AG09319 (cell line): ENCODE data around the gene ABCC8.

ENCODE experiments used
- DNase-seq: peaks from one replicate; pipeline ENCODE4 v3.0.0-alpha.2; 2010; ENCODE audit warnings: low read depth; ENCODE audit errors: extremely low read depth
- CTCF ChIP-seq: IDR thresholded peaks from 2 replicates; pipeline ENCODE4 v1.5.1; 2011; ENCODE audit warnings: low read depth, mild to moderate bottlenecking, inconsistent platforms, low read length, moderate library complexity

The ABCC8 gene

GRCh38 chr11:17369094-17369493, 107.6 kb downstream of the ABCC8 start:
- no peak for TF ChIP-seq CTCF
- DNase-seq: no peak

GRCh38 chr11:17368551-17368950, 108.1 kb downstream of the ABCC8 start:
- TF ChIP-seq CTCF: no peak
- no peak for DNase-seq

- no peak for TF ChIP-seq CTCF
- DNase-seq: no peak
Measured at GRCh38 chr11:17366495-17366894, 110.2 kb downstream of the ABCC8 start.

- peak; percentile 70 for TF ChIP-seq CTCF
- no peak for DNase-seq
Measured at GRCh38 chr11:17354601-17354991, 122.0 kb downstream of the ABCC8 start.

- no peak for TF ChIP-seq CTCF
- no peak for DNase-seq
Measured at GRCh38 chr11:17353821-17354600, 122.6 kb downstream of the ABCC8 start.

- DNase-seq: no peak
- TF ChIP-seq CTCF: no peak
Measured at GRCh38 chr11:17352950-17353820, 123.5 kb downstream of the ABCC8 start.
